Spleen (tissue), 7 donors: Measurements from ENCODE around the gene PLA2G4D.

Source experiments
- CTCF ChIP-seq, 11 experiments: fragments of 200-600 bp in 7 of 11; fragments of 450-650 bp in 4 of 11; sonication (generic) in 4 of 11; IDR thresholded peaks in 8 of 11; conservative IDR thresholded peaks in 3 of 11; 1 replicate in 7 of 11; 2 replicates in 4 of 11; pipeline versions ENCODE4 v1.4.0 to v1.8.0; 2016 to 2021; ENCODE audit warnings: antibody characterized with exemption in 11 of 11, inconsistent platforms in 4 of 11, mild to moderate bottlenecking in 1 of 11
- POLR2A ChIP-seq, 3 donors: fragments of 450-650 bp; IDR thresholded peaks; one replicate each; pipeline ENCODE4 v1.5.1; 2017; ENCODE audit warnings: antibody characterized with exemption in 3 of 3, mild to moderate bottlenecking in 1 of 3
- POLR2AphosphoS5 ChIP-seq, 3 donors: sonication (generic); formaldehyde crosslinking; IDR thresholded peaks; one replicate each; pipeline ENCODE4 v1.5.1; 2017; ENCODE audit warnings: antibody characterized with exemption in 3 of 3
- donor health status: DM: no; HTN: no; CAD: no; lungs with moderate emphysema.
- donor health status: DM: no; HTN: no; CAD: no.
- donor health status: DM: no; HTN: no; CAD: no.

- TF ChIP-seq POLR2A (IDR thresholded peaks at IDR 0.05) = no peak
- no peak for TF ChIP-seq CTCF (IDR thresholded peaks at IDR 0.05 in 8 of 11, conservative IDR thresholded peaks at IDR 0.05 in 3 of 11)
- no peak for TF ChIP-seq POLR2AphosphoS5 (IDR thresholded peaks at IDR 0.05)
These were observed 49.1 kb downstream of the PLA2G4D start for GRCh38 chr15:42045211-42045615.
